NB4 (cell line): Measurements from ENCODE around the gene CCNL1.
"Not testable (repeated sequence)": the region's sequence is repeated elsewhere in the genome, so short reads cannot be mapped to it uniquely, and the experiment has no call there.

ENCODE experiments used
- DNase-seq: peaks from one replicate; pipeline ENCODE4 v3.0.0; 2010; ENCODE audit warnings: low read depth
- H3K4me3 ChIP-seq: one replicate; pipeline ENCODE4 v1.5.1; 2011; ENCODE audit warnings: mild to moderate bottlenecking, low read depth, low read length, moderate library complexity
- MYC ChIP-seq: IDR thresholded peaks from 2 replicates; pipeline ENCODE4 v1.6.1; 2011; ENCODE audit warnings: low read depth, low read length
- POLR2A ChIP-seq: IDR thresholded peaks from 2 replicates; pipeline ENCODE4 v1.6.1; 2011; ENCODE audit warnings: mild to moderate bottlenecking; ENCODE audit not compliant: insufficient read length; ENCODE audit errors: extremely low read depth
- TF ChIP-seq, protein P1 (sequence below): IDR thresholded peaks from 2 replicates; pipeline ENCODE4 v1.6.1; 2011; ENCODE audit warnings: low read depth, low read length
- TF ChIP-seq, protein P2 (sequence below): IDR thresholded peaks from one replicate; pipeline ENCODE4 v1.5.1; 2012; ENCODE audit warnings: low read depth, low read length

The CCNL1 gene

GRCh38 chr3:157190380-157190872 lies 30.5 kb upstream of the CCNL1 start:
- no peak for TF ChIP-seq MYC
- TF ChIP-seq, protein P1, sequence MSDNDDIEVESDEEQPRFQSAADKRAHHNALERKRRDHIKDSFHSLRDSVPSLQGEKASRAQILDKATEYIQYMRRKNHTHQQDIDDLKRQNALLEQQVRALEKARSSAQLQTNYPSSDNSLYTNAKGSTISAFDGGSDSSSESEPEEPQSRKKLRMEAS = no peak
- TF ChIP-seq, protein P2, sequence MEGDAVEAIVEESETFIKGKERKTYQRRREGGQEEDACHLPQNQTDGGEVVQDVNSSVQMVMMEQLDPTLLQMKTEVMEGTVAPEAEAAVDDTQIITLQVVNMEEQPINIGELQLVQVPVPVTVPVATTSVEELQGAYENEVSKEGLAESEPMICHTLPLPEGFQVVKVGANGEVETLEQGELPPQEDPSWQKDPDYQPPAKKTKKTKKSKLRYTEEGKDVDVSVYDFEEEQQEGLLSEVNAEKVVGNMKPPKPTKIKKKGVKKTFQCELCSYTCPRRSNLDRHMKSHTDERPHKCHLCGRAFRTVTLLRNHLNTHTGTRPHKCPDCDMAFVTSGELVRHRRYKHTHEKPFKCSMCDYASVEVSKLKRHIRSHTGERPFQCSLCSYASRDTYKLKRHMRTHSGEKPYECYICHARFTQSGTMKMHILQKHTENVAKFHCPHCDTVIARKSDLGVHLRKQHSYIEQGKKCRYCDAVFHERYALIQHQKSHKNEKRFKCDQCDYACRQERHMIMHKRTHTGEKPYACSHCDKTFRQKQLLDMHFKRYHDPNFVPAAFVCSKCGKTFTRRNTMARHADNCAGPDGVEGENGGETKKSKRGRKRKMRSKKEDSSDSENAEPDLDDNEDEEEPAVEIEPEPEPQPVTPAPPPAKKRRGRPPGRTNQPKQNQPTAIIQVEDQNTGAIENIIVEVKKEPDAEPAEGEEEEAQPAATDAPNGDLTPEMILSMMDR = no peak
- no peak for TF ChIP-seq POLR2A
- no peak overlapping the region for H3K4me3 ChIP-seq
- no peak for DNase-seq

- DNase-seq = no peak
- H3K4me3 ChIP-seq = no peak overlapping the region
- TF ChIP-seq, protein P1 = no peak
- TF ChIP-seq MYC (no peak), POLR2A (no peak)
- TF ChIP-seq, protein P2 = no peak
These were observed 28.4 kb upstream of the CCNL1 start for GRCh38 chr3:157188391-157188790.

DNA sequence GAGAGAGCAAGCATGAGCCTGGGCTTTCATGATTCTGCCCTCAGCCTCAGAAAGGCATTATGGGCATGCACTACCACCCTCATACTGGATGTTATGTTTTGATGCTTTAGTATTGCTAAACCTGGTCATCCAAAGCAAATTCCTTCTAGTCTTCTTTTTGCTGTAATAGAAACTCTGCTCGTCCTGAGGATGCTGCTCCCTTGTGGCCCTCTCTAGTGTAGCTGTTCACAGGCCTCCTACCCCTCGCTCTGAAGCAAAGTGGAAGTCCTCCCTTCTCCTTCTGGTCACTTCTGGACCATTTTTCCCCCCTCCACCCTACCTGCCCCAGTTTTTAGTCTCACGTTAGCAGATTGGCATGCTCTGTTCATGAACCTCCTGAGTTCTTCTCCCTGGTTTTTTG lies 22.9 kb upstream of the CCNL1 start:
- no peak for TF ChIP-seq POLR2A
- TF ChIP-seq, protein P2 = peak; percentile 17
- no peak overlapping the region for H3K4me3 ChIP-seq
- peak; percentile 19 for DNase-seq

DNA sequence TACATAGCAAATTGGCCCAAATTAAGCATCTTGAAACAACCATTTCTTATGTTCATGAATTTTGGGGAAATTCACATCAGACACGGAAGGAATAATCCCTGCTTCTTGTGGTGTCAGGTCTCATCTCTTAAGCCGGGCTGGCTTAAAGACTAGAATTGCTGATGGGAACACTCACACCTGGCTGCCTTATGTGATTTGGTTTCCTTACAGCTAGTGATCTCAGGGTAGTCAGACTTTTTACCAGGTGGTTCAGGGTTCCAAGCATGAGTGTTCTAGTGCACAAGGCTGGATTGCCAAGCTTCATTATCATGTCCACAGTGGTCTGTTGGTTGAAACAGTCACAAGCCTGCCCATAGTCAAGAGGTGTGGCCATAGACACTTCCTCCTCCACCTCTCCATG lies 20.3 kb upstream of the CCNL1 start:
- no peak overlapping the region for H3K4me3 ChIP-seq
- TF ChIP-seq, protein P1 = no peak
- no peak for TF ChIP-seq MYC
- TF ChIP-seq, protein P2 = no peak
- no peak for TF ChIP-seq POLR2A
- DNase-seq = no peak

DNA sequence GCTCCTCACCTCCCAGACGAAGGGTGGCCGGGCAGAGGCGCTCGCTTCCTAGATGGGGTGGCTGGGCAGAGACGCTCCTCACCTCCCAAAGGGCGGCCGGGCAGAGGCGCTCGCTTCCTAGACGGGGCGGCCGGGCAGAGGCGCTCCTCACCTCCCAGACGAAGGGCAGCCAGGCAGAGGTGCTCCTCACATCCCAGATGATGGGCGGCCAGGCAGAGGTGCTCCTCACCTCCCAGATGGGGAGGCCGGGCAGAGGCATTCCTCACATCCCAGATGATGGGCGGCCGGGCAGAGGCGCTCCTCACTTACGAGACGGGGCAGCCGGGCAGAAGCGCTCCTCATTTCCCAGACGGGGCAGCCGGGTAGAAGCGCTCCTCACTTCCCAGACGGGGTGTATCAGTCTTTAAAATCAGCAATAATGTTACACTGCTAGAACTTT lies 19.4 kb upstream of the CCNL1 start:
- TF ChIP-seq, protein P1 = no peak
- TF ChIP-seq MYC (no peak), POLR2A (no peak)
- TF ChIP-seq, protein P2 = no peak

DNA sequence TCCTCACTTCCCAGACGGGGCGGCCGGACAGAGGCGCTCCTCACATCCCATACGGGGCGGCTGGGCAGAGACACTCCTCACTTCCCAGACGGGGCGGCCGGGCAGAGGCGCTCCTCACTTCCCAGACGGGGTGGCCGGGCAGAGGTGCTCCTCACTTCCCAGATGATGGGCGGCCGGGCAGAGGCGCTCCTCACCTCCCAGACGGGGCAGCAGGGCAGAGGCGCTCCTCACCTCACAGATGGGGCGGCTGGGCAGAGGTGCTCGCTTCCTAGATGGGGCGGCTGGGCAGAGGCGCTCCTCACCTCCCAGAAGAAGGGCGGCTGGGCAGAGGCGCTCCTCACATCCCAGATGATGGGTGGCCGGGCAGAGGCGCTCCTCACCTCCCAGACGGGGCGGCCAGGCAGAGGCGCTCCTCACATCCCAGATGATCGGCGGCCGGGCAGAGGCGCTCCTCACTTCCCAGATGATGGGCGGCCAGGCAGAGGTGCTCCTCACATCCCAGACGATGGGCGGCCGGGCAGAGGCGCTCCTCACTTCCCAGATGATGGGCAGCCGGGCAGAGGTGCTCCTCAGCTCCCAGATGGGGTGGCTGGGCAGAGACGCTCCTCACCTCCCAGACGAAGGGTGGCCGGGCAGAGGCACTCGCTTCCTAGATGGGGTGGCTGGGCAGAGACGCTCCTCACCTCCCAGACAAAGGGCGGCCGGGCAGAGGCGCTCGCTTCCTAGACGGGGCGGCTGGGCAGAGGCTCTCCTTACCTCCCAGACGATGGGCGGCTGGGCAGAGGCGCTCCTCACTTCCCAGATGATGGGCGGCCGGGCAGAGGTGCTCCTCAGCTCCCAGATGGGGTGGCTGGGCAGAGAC lies 18.8 kb upstream of the CCNL1 start:
- not testable (repeated sequence) for DNase-seq, H3K4me3 ChIP-seq

More for the DNA sequence above, 19.4 kb upstream of the CCNL1 start:
- DNase-seq = no peak
- no peak overlapping the region for H3K4me3 ChIP-seq

GRCh38 chr3:157177801-157178453 lies 18.0 kb upstream of the CCNL1 start:
- H3K4me3 ChIP-seq = not testable (repeated sequence)

More at GRCh38 chr3:157177801-157178453, 18.0 kb upstream of the CCNL1 start:
- DNase-seq = not testable (repeated sequence)
